NCI-H748 treated with DMSO at 0.1 percent for 48 hours (cell line): ENCODE results near the gene MMP14.
"Not testable (repeated sequence)": the region's sequence is repeated elsewhere in the genome, so short reads cannot be mapped to it uniquely, and the experiment has no call there.

ENCODE experiments used
- DNase-seq: peaks from one replicate; lab custom pipeline; 2025; lab: John Stamatoyannopoulos, UW

The MMP14 gene

DNA sequence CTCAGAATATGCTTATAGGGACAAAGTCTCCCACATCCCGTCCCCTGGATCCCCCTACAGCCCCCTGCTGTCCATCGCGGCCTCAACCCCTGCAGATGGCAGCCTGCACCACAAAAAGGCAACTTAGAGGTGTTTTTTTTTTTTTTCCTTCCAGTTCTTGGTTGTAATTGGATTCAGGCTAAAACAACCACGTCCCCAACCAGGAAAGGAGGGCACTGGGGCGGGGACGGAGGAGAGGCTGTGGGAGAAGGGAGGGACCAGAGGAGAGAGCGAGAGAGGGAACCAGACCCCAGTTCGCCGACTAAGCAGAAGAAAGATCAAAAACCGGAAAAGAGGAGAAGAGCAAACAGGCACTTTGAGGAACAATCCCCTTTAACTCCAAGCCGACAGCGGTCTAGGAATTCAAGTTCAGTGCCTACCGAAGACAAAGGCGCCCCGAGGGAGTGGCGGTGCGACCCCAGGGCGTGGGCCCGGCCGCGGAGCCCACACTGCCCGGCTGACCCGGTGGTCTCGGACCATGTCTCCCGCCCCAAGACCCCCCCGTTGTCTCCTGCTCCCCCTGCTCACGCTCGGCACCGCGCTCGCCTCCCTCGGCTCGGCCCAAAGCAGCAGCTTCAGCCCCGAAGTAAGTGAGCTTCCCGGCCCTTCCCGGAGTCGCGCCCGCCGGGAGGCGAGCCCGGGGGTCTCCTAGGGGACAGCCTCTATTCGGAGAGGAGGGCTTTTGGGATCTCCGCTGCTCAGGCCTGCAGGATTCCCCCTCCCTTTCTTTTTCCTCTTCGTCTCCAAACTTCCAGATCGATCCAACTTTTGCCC lies at the start of gene MMP14:
Gene MMP14, plus strand, starts transcription at position 285 of the 813 bp plus-strand sequence. Its CDS starts 233 bp downstream, at position 518.
- no peak for DNase-seq

DNA sequence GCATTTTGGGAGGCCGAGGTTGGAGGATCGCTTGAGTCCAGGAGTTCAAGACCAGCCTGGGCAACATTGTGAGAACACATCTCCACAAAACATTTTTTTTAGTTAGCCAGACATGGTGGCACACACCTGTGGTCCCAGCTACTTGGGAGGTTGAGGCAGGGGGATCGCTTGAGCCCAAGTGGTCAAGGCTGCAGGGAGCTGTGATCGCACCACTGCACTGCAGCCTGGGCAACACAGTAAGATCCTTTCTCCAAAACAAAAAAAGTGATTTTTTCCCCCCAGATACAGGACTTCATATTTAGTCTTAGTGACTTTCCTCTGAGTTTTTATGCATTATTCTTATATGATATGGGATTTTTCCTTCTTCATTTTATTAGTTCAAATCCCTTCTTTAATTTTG lies 49.7 kb upstream of the MMP14 start:
- no peak for DNase-seq

DNA sequence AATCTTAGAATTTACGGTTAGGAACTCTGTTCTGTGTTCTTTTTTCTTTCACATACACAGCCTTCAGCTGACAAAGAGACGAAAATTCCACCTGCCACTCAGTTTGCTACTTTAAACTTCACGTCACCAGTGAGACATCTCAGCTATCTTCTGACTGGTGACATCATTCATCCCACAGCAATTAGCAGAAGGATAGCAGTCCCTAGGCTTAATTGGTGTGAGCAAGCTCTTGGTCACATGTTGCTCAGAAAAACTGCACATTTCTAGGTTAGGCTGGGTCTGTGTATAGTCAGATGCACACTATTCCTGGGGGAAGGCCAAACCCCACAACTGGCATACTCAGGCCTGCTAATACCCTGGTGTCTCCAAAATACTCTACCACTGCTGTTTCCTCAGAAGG lies 45.1 kb upstream of the MMP14 start:
- DNase-seq = no peak

DNA sequence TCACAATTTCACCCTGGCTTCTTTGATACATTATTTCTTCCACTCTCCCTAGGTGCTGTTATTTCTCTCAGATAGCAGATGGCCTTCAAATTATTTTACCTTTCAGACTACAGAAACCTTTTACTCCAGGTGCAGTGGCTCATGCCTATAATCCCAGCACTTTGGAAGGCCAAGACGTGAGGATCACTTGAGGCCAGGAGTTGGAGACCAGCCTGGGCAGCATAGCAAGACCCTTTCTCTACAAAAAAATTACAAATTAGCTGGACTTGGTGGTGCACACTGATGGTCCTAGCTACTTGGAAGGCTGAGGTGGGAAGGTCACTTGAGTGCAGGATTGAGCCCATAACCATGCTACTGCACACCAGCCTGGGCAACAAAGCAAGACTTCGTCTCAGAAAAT lies 44.2 kb upstream of the MMP14 start:
- no peak for DNase-seq

DNA sequence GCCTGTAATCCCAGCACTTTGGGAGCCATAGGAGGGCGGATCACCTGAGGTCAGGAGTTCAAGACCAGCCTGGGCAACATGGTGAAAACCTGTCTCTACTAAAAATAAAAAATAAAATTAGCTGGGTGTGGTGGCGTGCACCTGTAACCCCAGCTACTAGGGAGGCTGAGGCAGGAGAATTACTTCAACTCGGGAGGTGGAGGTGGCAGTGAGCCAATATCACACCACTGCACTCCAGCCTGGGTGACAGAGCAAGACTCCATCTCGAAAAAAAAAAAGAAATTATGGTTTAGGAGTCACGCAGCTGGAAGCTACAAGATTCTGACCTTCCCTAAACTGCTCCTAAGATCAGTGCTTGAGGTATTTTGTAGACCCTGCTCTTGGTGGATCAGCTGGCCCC lies 42.8 kb upstream of the MMP14 start:
- not testable (repeated sequence) for DNase-seq

DNA sequence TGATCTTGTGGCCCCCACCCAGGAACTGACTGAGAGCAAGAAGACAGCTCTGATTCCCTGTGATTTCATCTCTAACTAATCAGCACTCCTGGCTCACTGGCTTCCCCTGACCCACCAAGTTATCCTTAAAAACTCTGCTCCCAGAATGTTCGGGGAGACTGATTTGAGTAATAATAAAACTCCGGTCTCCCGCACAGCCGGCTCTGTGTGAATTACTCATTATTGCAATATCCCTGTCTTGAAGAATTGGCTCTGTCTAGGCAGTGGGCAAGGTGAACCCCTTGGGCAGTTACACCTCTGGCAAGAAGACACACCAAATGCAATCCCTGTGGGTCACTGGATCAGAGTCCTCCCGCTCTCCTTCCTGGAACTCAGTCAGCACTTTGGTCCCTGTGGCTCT lies 42.4 kb upstream of the MMP14 start:
- DNase-seq = no peak

DNA sequence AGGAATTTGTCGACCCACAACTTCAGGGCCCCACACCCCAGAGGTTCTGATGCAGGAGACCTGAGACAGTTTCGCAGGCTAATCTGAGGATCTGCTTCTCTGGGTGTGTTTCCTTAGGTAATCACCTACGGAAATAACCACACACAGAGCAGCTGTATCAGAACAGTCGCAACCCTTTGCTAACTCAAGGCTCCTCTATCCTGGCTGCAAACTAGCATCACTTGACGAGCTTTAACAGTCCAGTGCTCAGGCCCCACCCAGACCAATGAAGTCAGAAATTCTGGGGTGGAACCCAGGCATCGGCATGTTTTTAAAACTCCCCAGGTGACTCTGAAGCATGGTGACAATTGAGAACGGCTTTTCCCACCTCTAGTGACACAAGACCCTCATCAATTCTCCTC lies 41.8 kb upstream of the MMP14 start:
- DNase-seq = no peak

DNA sequence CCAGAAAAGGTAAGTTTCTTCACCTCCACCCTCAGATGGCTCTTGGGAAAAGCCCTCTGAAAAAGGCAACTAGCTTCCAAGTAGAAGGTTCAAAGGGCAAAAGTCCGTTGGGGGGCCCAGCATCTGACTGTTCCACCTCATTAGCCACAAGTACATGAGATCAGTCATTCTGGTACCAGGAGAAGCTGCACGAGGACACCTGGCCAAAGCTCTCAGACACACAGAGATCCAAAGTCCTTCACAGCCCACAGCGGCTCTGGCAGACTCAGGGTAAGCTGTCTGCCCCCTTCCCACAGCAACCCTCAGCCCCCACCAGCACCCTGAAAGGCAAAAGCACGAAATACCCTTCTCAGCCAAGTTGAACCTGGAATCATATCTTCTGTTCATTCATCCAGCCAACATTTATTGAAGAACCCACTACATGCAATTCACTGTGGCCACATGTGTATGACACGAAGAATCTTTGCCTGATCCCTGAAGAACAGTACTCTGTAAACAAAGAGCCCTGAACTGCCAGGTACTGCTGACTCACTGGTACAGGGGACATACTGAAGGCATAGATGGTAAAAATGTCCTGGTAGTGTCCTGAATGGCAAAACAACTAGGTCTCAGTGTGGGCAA lies 40.2 kb upstream of the MMP14 start:
- no peak for DNase-seq

DNA sequence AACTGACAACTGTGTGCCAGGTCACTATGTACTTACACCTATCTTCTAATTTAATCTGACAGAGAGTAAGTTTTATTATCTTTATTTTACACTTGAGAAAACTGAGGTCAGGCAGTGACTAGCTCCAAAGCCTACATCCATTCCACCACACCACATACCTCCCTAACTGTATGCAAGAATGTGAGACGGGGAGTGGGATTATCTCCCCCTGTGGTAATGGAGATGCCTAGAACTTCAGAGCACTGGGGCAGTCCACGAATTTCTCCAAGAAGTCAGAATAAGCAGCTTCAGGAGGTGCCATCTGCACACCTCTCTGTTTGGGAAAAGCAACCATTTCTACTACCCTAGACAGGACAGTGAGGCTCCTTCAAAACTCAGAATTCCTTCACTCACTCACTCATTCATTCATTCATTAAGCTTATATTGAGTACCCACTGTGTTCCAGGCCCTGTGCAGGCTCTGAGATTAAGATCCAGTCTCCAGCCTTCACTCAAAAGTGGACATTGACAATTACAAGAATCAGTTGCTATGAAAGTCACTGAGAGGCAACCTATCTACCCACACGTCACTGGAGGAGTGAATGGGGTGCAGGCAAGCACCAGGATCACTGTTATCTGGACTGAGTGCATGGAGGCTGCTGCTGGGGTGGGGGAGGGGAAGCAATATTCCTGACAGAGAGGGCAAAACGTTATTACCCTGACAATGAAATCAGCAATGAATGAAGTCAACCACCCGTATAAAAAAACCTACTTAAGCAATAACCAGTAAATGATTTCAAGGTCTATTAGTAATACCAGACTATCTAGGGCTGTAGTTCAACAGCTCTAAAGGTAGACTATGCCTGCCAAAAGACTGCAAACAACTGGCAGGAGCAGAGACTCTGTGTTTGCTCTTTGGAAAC lies 39.1 kb upstream of the MMP14 start:
- DNase-seq = no peak

DNA sequence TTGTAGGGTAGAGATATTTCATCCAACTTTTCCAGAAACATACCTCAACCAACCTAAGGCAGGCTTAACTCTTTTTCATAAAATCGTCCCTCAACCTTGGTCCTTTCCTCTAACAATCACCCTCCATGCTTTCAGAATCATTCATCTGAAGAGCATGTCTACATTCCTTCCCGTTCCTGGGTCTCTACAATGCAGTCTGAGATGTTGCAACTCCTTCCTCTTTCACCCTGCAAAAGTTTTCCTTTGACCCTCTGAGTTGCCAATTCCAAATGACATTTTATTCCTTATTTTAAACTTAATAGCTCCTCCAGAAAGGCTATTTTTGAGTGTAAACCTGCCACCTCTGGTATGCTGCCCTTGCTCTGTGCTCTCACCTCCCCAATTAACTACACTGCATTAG lies 37.9 kb upstream of the MMP14 start:
- no peak for DNase-seq

DNA sequence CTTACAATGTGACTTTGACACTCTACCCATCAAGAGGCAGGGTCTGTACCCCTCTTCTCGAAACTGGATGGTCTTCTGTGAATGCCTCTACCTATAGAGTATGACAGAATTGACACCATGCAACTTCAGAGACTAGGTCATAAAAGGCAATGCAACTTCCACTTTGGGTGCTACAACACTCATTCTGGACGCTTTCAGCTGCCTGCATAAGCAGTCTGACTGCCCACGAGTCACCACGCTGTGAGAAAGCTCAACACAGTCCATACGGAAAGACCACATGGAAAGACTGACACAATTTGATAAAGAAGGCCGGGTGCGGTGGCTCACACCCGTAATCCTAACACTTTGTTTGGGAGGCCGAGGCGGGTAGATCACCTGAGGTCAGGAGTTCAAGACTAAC lies 36.0 kb upstream of the MMP14 start:
- no peak for DNase-seq

DNA sequence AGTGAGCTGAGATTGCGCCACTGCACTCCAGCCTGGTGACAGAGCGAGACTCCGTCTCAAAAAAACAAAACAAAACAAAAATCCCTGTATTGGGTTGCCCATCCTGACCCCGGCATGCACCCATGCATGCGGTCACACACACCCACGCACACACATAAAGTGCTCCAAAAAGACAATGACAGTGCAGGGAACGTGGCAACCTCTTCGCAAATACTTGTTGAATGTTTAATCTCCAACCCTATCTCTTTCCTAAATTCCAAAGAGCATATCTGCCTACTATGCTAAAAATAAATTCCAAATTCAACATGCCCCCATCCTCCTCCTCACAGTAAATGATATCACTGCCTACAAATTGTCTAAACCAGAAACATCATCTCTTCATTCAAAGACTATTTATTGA lies 34.7 kb upstream of the MMP14 start:
- DNase-seq = no peak

DNA sequence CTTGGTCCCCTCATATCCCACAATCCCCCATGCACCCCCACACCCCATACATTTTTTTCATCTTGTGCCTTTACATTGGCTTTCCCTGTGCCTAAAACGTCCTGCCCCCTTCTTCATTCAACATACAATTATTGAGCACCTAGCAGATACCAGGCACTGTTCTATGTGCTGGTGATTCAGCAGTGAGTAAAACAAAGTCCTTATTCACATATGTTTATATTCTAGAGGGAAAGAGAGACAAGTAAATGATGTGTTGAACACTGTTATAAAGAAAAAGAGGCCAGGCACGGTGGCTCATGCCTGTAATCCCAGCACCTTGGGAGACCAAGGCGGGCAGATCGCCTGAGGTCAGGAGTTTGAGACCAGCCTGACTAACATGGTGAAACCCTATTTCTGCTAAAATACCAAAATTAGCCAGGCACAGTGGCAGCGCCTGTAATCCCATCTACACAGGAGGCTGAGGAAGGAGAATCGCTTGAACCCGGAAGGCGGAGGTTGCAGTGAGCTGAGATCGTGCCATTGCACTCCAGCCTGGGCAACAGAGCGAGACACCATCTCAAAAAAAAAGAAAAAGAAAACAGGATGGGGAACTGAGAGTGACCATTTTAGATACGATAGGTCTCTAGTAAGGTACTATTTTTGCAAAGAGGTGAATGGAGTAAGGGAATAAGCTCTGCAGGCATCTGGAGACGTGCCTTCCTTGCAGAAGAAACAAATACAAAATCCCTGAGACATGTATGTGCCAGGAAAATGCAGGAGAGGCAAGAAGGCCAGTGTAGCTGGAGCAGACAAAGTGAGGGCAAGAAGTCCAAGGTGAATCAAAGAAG lies 33.3 kb upstream of the MMP14 start:
- DNase-seq = no peak

DNA sequence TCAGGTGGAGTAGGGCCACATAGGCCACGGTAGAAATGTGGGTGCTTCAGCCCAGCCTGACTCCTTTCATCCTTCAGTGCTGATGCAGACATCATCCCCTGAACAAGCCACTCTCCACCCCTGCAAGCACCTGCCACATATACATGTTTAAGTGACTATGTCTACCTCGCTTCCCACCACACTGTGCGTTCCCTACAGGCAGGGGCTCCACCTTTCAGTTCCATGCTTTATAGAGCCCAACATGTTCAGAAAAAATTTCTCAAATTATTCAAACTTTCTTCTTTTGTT lies 32.8 kb upstream of the MMP14 start:
- no peak for DNase-seq

DNA sequence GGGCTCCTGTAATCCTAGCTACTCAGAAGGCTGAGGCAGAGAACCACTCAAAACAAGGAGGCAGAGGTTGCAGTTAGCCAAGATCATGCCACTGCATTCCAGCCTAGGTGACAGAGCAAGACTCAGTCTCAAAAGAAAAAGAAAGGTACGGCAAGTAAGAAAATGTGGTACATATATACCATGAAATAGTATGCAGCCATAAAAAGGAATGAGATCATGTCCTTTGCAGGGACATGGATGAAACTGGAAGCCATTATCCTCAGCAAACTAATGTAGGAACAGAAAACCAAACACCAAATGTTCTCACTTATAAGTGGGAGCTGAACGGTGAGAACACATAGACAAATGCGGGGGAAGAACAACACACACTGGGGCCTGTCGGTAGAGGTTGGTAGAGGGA lies 31.1 kb upstream of the MMP14 start:
- not testable (repeated sequence) for DNase-seq

DNA sequence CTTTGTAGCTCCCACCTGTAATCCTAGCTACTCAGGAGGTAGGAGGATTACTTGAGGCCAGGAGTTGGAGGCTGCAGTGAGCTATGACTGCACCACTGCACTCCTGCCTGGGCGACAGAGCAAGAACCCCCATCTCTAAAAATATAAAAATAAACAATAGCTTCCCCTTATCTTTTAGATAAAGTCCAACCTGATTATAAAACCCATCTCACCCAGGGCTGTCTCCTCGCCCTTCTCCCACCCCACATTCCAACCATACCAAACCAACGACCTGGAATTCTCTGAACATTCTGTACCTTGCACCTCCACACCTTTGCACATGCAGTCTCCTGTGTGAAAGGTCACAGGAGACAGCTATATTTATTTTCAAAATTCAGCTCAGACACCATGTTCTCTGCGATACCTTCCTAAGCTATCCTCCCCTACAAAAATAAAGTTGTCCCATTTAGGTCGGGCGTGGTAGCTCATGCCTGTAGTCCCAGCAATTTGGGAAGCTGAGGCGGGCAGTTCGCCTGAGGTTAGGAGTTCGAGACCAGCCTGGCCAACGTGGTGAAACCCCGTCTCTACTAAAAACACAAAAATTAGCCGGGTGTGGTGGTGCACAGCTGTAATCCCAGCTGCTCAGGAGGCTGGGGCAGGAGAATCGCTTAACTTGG lies 28.8 kb upstream of the MMP14 start:
- no peak for DNase-seq

DNA sequence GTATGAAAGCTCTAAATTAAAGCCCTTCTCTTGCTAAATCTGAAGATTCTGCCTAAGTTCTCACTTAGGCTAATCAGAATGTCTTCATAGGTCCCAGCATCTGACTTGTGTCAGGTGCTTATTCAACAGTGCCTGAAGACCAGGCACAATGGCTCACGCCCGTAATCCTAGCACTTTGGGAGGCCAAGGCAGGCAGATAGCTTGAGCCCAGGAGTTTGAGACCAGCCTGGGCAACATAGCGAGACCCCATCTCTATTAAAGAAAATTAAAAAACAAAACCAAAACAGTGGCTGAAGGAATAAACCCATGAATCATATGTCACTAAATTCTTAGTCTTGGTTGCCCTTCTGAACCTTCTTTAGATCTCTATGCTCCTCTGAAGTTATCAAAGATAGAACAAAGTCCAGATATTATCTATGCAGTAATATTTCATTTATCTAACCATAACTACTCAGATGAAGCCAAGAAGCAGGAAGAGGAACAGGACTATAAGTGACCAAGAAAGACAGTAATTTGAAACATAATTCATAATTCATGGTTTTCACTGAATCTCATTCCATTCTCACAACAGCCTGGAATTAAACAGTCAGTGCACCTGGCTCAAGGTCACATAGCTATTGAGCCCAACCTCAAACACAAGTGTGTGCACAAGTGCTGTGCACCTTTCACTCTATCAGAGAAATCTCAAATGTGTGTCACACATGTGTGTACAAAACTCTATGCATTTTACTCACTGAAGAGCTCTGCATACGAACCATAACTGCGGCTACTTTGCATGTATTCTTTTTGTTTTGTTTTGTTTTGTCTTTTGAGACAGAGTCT lies 27.8 kb upstream of the MMP14 start:
- DNase-seq = no peak

DNA sequence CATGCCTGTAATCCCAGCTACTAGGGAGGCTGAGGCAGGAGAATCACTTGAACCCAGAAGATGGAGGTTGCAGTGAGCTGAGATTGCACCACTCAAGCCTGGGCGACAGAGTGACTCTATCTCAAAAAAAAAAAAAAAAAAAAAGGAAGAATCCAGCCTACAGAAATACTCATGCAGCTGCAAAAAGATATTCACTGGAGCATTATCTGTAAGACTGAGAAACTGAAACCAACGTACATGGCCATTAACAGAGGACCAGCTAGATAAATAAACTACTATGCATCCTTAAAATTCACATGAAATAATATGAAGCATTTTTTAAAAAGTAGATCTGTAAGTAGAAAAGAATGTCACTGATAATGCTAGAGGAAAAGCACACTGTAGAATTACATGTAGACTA lies 24.7 kb upstream of the MMP14 start:
- DNase-seq = no peak

DNA sequence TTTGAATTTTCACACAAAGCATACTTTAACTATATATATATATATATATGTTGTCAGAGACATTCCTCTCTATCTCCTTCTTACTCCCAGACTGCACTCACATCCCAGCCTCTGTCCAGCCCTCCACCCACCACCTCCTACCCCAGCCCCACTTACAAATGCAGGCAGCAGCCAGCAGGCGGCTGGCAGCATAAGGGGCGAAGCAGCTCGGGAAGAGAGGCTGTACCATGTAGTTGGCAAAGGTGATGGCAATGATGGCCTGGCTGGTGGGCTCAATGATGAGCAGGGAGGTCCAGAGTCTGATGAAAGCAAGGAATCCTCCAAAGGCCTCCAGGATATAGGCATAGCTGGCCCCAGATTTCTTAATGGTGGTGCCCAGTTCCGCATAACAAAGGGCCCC lies 23.6 kb upstream of the MMP14 start:
- no peak for DNase-seq

DNA sequence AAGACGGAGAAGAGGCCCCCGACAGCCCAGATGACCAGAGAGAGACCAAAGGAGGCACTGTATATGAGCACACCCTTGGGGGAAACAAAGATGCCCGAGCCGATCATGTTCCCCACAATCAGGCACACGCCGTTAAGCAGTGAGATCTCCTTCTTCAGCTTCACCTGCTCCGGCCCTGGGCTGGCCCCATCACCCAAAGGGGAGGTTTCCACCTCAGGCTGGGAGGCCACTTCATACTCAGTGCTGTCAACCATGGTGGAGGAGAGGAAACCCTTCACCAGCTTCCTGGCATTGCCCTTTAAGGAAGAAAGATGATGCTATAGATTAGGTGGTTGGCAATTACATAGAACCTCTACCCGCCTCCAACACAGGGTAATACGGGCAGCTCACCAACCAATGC lies 23.2 kb upstream of the MMP14 start:
- no peak for DNase-seq

DNA sequence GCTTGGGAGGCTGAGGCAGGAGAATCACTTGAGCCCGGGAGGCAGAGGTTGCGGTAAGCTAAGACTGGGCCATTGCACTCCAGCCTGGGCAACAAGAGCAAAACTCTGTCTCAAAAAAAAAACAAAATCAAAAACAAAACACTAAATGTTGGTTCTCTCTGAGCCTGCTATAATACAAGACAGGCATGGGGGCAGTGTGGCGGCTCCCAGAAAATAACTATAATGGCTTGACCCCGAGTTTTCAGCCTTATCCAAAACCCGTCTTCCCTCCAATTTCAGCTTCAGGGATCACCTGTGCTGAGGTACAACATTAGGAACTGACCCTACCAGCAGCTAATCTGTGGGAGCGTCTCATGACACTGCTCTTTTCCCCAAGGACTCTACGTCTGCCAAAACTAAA lies 22.0 kb upstream of the MMP14 start:
- no peak for DNase-seq
